ENCODE results near the gene COQ2. TPM values are rescaled to one million over a fixed set of nuclear protein-coding genes. Genes with fewer than 3 reads are reported as not detected.

Gene COQ2
- total and polyA plus RNA-seq, 7 donors = 6.4 to 29.1 (median 12.4) TPM

DNA sequence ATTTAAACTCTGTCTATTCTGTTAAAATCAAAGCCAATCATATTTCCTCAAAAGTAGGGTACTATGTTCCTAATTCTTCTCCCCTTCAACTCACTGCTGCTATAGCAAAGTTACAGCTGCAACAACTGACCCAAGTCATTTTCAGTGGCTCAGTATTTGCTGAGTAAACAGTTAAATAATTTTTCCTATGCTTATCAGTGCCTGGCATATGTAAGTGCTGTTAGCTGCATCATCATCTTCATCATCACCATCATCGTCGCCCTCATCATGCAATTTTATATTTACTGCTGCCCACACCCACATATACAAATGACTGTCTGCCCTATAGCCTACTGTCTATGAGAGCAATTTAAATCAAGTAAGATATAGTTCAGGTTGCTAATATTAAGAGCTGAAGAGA, 21.9 kb downstream of the COQ2 start:
- Histone ChIP-seq H3K27me3 (ENCODE audit: insufficient read depth in 3 of 3, low read length in 2 of 3) (no peaks in the 10 kb centered on the region), H3K9me3 (no peaks in the 10 kb centered on the region), H3K4me1 (peaks cover 15% of the 10 kb centered on the region), H3K36me3 (ENCODE audit: insufficient read depth in 1 of 2, low read depth in 1 of 2) (peaks cover 4 to 61% of the 10 kb centered on the region in 2 donors), H3K4me3 (no peak overlapping the region), H3K27ac (no peak overlapping the region)
- intact Hi-C loops (cut with DNase I) = loop anchor here (5.0 kb wide), 2 partner anchors 190 to 800 kb away; no protein-coding TSS in a partner anchor
- no peak for ATAC-seq
- DNase-seq = no peak
- WGBS, 3 donors = 96 to 100% (median 97%) methylated on average over 2 of the region's 2 CpGs
- TF ChIP-seq, protein P1, sequence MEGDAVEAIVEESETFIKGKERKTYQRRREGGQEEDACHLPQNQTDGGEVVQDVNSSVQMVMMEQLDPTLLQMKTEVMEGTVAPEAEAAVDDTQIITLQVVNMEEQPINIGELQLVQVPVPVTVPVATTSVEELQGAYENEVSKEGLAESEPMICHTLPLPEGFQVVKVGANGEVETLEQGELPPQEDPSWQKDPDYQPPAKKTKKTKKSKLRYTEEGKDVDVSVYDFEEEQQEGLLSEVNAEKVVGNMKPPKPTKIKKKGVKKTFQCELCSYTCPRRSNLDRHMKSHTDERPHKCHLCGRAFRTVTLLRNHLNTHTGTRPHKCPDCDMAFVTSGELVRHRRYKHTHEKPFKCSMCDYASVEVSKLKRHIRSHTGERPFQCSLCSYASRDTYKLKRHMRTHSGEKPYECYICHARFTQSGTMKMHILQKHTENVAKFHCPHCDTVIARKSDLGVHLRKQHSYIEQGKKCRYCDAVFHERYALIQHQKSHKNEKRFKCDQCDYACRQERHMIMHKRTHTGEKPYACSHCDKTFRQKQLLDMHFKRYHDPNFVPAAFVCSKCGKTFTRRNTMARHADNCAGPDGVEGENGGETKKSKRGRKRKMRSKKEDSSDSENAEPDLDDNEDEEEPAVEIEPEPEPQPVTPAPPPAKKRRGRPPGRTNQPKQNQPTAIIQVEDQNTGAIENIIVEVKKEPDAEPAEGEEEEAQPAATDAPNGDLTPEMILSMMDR (IDR thresholded peaks at IDR 0.05) = no peak

DNA sequence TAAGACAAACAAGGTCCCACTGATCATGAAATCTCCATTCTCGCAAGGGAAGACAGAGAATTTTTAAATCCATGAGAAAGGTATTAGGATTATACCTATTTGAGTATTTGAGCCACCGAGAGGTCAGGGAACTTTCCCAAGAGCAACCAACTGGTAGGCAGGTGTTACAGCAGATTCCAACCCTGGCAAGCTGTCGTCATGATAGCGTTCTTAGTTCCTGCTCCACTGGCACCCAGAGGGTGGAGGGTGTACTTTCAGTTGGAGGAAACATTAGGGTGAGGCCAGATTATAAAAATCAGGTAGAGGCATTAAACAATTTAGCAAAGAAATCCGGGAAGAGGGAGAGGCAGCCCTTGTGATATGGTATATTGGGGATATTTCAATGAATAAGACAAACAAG, 23.3 kb downstream of the COQ2 start:
- peak in 3 of 4 donors; percentile 31 to 54 (median 49) for ATAC-seq
- Histone ChIP-seq H3K27me3 (ENCODE audit: insufficient read depth in 3 of 3, low read length in 2 of 3) (no peaks in the 10 kb centered on the region), H3K4me3 (no peak overlapping the region), H3K27ac (no peak overlapping the region), H3K36me3 (ENCODE audit: insufficient read depth in 1 of 2, low read depth in 1 of 2) (peaks cover 4 to 49% of the 10 kb centered on the region in 2 donors), H3K9me3 (no peaks in the 10 kb centered on the region), H3K4me1 (peaks cover 15% of the 10 kb centered on the region)
- no peak for DNase-seq
- intact Hi-C loops (cut with DNase I) = loop anchor here (2.0 to 5.0 kb wide), 3 partner anchors 189 to 799 kb away; no protein-coding TSS in a partner anchor
- WGBS, 3 donors = 54 to 65% (median 57%) methylated on average over 5 of the region's 5 CpGs
- TF ChIP-seq, protein P1 (IDR thresholded peaks at IDR 0.05) = no peak

DNA sequence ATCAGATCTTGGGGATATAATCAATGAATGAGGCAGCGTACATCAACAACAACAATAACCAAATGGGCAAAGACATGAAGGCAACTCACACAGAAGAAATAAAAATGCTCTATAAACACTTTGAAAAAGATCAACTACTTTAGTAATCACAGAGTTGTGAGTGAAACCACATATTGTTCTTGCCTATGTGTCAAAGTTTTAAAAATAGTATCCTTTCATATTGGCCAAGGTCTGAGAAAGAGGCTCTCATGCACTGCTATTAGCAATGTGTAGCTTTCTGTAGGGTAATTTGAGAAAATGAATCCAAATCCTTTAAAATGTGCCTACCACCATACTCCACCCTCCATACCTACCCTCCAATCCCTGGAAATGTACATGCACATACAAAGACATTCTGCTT, 25.0 kb downstream of the COQ2 start:
- peak; percentile 61 to 86 (median 70) for ATAC-seq

DNA sequence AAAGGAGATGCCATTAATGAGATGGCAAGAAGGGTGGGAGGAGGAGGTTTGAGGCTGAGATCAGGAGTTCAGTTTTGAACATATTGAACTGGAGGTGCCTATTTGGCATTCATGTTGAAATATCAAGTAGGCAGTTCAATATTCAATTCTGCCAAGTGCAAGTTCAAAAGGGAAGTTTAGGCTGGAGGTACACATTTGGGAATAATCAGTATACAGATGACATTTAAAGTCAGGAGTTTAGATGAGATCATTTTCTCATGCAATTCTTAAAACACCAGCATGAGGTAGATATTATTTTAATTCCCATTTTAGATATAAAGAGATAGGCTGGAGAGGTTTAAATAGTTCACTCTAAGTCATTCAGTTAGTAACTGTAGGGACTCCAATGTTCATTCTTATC, 26.1 kb downstream of the COQ2 start:
- intact Hi-C loops (cut with DNase I) = loop anchor here in 1 of 2 donors (10.0 kb wide), 1 partner anchor 184 kb away; no protein-coding TSS in a partner anchor
- no peak for ATAC-seq

More for the DNA sequence above, 25.0 kb downstream of the COQ2 start:
- Histone ChIP-seq H3K4me3 (no peak overlapping the region), H3K36me3 (ENCODE audit: insufficient read depth in 1 of 2, low read depth in 1 of 2) (peaks cover under 1 to 32% of the 10 kb centered on the region in 2 donors), H3K27me3 (ENCODE audit: insufficient read depth in 3 of 3, low read length in 2 of 3) (no peaks in the 10 kb centered on the region), H3K9me3 (no peaks in the 10 kb centered on the region), H3K27ac (no peak overlapping the region), H3K4me1 (peaks cover 18% of the 10 kb centered on the region)
- WGBS, 3 donors = 93 to 99% (median 98%) methylated on average over 1 of the region's 1 CpG
- no peak for DNase-seq
- intact Hi-C loops (cut with DNase I) = loop anchor here in 1 of 2 donors (10.0 kb wide), 1 partner anchor 185 kb away; no protein-coding TSS in a partner anchor
- TF ChIP-seq, protein P1 (IDR thresholded peaks at IDR 0.05) = no peak

More for the DNA sequence above, 26.1 kb downstream of the COQ2 start:
- Histone ChIP-seq H3K27me3 (ENCODE audit: insufficient read depth in 3 of 3, low read length in 2 of 3) (no peaks in the 10 kb centered on the region), H3K9me3 (no peaks in the 10 kb centered on the region), H3K36me3 (ENCODE audit: insufficient read depth in 1 of 2, low read depth in 1 of 2) (peaks cover 0 to 21% of the 10 kb centered on the region in 2 donors), H3K4me1 (peaks cover 18% of the 10 kb centered on the region), H3K27ac (no peak overlapping the region), H3K4me3 (no peak overlapping the region)
- DNase-seq = no peak
- TF ChIP-seq, protein P1 (IDR thresholded peaks at IDR 0.05) = no peak

Data from psoas muscle (tissue), 8 donors.